Right lobe of liver (tissue), 6 donors: ENCODE data around the gene COL27A1. TPM values are rescaled to one million over a fixed set of nuclear protein-coding genes. Genes with fewer than 3 reads are reported as not detected.

Source experiments
- ATAC-seq, 4 donors: fragments of 200-7000 bp; cut with Tn5 transposase; one replicate each; pipeline ENCODE4 v1.9.1; 2020; ENCODE audit warnings: mild to moderate bottlenecking in 4 of 4, moderate library complexity in 4 of 4
- DNase-seq, 3 donors: peaks; one replicate each; pipeline ENCODE4 v3.0.0-alpha.2; 2020
- H3K27ac ChIP-seq, 3 donors: fragments of 200-600 bp; one replicate each; pipeline ENCODE4 v1.8.0; 2022
- H3K27me3 ChIP-seq, 2 donors: fragments of 200-600 bp; one replicate each; pipeline ENCODE4 v1.8.0; 2022
- H3K36me3 ChIP-seq, 4 donors: fragments of 200-600 bp; sonication (generic) in 1 of 4; one replicate each; pipeline versions ENCODE4 v1.5.1 to v1.8.0; 2017 to 2022; ENCODE audit warnings: control low read depth in 1 of 4
- H3K4me1 ChIP-seq, 4 donors: fragments of 200-600 bp; sonication (generic) in 1 of 4; one replicate each; pipeline versions ENCODE4 v1.5.1 to v1.8.0; 2017 to 2022; ENCODE audit warnings: control low read depth in 1 of 4
- H3K4me3 ChIP-seq, 3 donors: fragments of 200-600 bp; one replicate each; pipeline ENCODE4 v1.8.0; 2022
- H3K9me3 ChIP-seq, 4 donors: fragments of 200-600 bp; sonication (generic) in 1 of 4; one replicate each; pipeline versions ENCODE4 v1.5.1 to v1.8.0; 2017 to 2022; ENCODE audit warnings: control low read depth in 1 of 4
- POLR2A ChIP-seq: fragments of 450-650 bp; IDR thresholded peaks from one replicate; pipeline ENCODE4 v1.6.1; 2017; ENCODE audit warnings: antibody characterized with exemption, mild to moderate bottlenecking
- WGBS: methylation state at CpG from one replicate; pipeline ENCODE4 v1.1.6; 2018; ENCODE audit warnings: low coverage, low lambda C conversion rate; ENCODE audit not compliant: insufficient coverage; ENCODE audit errors: missing lambda C conversion rate; 5-methylcytosine and 5-hydroxymethylcytosine counted together
- intact Hi-C, 2 donors: fragments of 100-400 bp; cut with DNase I; formaldehyde crosslinking; loops; one replicate each; pipeline versions ENCODE4 v1.11.2 to v1.14.1; 2022
- total RNA-seq, 6 experiments: library from RNA; depleted of rRNA in 2 of 6; stranded (reverse); fragments of >200 nt in 2 of 6; fragmentation: NEBNext Ultra II Directional in 3 of 6; extraction: Animal tissue kit (Norgen Biotek cat#: 25700) in 3 of 6; gene quantifications; one replicate each; pipeline versions ENCODE4 v1.1.0 to v1.2.4, GENCODE V29; 2016 to 2023
- TF ChIP-seq, protein P1 (sequence below), 4 donors: fragments of 200-600 bp in 3 of 4; fragments of 450-650 bp in 1 of 4; IDR thresholded peaks; one replicate each; pipeline versions ENCODE4 v1.5.1 to v1.8.0; 2016 to 2022; ENCODE audit warnings: antibody characterized with exemption in 4 of 4, mild to moderate bottlenecking in 2 of 4
- donor health status: DM: no; HTN: yes; CAD: no.
- donor health status: DM: no; HTN: no; CAD: no.
- donor health status: DM: no; HTN: no; CAD: no.
- donor health status: DM: no; HTN: yes; CAD: no.
- donor health status: DM: no; HTN: yes; CAD: no.

Gene COL27A1
- total RNA-seq, 6 experiments from 2014 or later, result 11.8 to 51.9 (median 29.3) TPM

DNA sequence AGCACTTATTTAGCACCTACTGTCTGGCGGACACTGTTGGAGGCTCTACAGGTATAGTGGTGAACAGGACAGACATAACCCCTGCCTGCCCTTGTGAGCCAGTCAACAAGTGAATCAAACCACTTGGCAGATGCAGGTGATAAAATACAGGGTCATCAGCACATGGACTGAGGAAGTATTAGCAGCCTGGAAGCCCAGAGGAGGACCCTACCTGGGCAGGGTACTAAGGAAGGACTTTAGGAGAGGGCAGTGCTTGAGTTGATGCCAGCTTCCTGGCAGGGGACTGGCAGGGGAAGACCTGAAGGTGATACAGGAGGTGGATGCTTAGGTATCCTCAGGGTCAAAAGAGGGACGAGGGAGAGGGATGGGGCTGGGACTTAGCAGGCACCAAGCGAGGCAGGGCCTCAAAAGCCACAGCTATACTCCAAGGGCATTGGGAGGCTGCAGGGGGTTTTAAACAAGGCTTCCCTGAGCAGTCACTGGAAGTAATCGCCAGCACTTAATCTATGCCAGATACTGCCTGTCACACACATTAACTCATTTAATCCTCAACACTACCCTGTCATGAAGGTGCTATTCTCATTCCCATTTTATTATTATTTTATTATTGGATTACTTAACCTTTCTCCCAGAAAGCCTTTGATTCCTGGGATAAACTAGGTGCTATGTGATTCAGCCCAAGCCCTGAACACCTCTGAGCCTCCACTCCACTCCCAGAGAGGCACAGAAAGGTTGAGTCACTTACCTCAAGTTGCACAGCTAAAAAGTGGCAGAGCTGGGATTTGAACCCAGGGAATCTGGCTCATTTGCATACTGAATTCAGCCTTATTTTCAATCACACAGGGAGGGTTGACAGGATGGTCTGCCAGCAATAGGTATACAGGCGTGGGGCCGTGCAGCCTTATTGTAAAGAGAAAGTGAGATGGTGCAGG lies 103.8 kb downstream of the COL27A1 start:
- intact Hi-C loops, result no loop called here
- no peaks in the 10 kb centered on the region for H3K27me3 ChIP-seq
- no peaks in the 10 kb centered on the region for H3K4me1 ChIP-seq
- H3K27ac ChIP-seq, result no peak overlapping the region
- H3K4me3 ChIP-seq, result no peak overlapping the region
- H3K36me3 ChIP-seq, result no peaks in the 10 kb centered on the region
- no peaks in the 10 kb centered on the region for H3K9me3 ChIP-seq
- no peak for TF ChIP-seq POLR2A
- TF ChIP-seq, protein P1, sequence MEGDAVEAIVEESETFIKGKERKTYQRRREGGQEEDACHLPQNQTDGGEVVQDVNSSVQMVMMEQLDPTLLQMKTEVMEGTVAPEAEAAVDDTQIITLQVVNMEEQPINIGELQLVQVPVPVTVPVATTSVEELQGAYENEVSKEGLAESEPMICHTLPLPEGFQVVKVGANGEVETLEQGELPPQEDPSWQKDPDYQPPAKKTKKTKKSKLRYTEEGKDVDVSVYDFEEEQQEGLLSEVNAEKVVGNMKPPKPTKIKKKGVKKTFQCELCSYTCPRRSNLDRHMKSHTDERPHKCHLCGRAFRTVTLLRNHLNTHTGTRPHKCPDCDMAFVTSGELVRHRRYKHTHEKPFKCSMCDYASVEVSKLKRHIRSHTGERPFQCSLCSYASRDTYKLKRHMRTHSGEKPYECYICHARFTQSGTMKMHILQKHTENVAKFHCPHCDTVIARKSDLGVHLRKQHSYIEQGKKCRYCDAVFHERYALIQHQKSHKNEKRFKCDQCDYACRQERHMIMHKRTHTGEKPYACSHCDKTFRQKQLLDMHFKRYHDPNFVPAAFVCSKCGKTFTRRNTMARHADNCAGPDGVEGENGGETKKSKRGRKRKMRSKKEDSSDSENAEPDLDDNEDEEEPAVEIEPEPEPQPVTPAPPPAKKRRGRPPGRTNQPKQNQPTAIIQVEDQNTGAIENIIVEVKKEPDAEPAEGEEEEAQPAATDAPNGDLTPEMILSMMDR (IDR thresholded peaks at IDR 0.05), result no peak
- 88% methylated on average over 2 of the region's 6 CpGs for WGBS
- no peak for ATAC-seq
- no peak for DNase-seq

DNA sequence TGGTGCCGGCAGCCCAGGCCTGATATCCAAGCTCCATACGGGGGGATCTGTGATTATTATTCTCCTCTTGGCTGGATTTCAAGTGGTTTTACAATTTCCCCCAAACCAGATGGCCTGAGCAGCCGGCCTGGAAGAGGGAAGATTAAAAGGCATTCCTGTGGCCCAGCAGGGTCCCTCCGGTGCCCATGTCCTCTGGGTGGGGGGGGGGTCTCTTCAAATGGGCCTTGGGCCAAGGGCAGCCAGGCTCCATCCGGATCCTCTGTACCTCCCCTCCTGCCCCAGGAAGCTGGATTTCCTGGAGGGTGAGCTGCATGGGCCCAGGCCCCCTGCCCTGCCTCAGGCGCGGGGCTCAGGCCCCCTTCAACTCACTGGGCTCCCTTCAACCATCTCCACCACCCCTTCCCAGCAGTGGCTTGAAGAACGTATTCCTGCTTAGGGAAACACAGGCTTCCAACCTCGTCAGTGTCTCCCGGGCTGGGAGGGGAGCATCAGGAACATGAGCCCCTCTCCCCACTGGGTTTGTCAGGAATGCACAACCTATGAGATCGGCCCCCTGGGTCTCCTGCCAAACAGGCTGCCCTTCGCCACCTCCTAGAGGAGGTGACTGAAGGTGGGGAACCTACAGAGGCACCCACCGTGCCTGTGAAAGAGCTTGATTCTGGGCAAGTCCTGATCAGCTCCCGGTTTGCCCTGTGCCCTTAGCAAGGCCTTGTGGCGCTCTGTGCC lies 104.6 kb downstream of the COL27A1 start:
- no peak overlapping the region for H3K27ac ChIP-seq

DNA sequence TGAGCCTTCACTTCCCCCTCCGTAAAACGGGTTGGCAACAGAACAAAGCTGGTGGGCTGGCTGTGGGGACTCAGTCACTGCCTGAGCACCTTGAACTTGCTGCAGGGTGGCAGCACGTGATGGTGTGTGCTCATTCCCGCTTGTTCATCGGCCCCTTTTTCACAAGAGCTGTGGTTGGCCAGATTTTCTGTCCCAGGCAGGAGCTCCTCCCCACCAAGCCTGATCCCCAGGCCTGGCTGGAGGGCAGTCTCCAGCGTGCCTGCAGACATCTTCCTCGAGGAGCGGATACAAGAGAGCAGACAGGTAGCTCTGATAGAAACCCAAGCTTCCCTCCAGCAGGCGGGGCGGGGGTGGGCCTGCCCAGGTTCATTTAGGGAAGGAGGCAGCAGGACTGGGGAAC lies 105.7 kb downstream of the COL27A1 start:
- Histone ChIP-seq H3K4me3 (no peak overlapping the region), H3K9me3 (no peaks in the 10 kb centered on the region), H3K27ac (no peak overlapping the region), H3K27me3 (no peaks in the 10 kb centered on the region), H3K4me1 (no peaks in the 10 kb centered on the region), H3K36me3 (no peaks in the 10 kb centered on the region)
- DNase-seq (no peak), ATAC-seq (no peak)
- 95% methylated on average over 3 of the region's 10 CpGs for WGBS
- intact Hi-C loops, result no loop called here
- TF ChIP-seq, protein P1 (IDR thresholded peaks at IDR 0.05), result no peak
- TF ChIP-seq POLR2A, result no peak

More for the DNA sequence above, 104.6 kb downstream of the COL27A1 start:
- Histone ChIP-seq H3K9me3 (no peaks in the 10 kb centered on the region), H3K27me3 (no peaks in the 10 kb centered on the region), H3K36me3 (no peaks in the 10 kb centered on the region), H3K4me3 (no peak overlapping the region), H3K4me1 (no peaks in the 10 kb centered on the region)
- TF ChIP-seq, protein P1 (IDR thresholded peaks at IDR 0.05), result no peak
- TF ChIP-seq POLR2A, result no peak
- ATAC-seq (no peak), DNase-seq (no peak)
- 69% methylated on average over 4 of the region's 15 CpGs for WGBS
- intact Hi-C loops, result no loop called here

DNA sequence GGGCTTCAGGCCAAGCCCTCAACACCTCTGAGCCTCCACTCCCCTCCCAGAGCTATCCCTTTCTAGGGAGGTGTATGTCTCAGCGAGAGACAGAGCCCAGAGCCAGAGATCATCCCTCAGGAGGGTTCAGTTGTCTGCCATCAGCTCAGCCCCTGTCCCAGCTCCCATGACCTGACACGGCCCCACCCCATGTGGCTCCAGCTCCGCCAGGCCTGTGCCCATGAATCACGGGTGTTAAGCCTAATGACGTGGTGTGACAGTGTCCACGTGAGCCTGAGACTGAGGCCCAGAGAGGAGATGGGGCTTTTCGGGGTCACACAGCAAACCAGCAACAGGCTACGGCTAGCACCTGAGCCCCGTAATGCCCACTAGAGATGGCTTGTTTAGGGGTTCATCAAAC lies 106.7 kb downstream of the COL27A1 start:
- H3K27me3 ChIP-seq, result no peaks in the 10 kb centered on the region
- no peaks in the 10 kb centered on the region for H3K4me1 ChIP-seq
- no peak for DNase-seq
- TF ChIP-seq, protein P1 (IDR thresholded peaks at IDR 0.05), result no peak
- TF ChIP-seq POLR2A, result no peak
- H3K9me3 ChIP-seq, result no peaks in the 10 kb centered on the region
- H3K4me3 ChIP-seq, result no peak overlapping the region
- intact Hi-C loops, result no loop called here
- WGBS, result no CpG with 5 or more reads among the region's 9 CpGs
- no peaks in the 10 kb centered on the region for H3K36me3 ChIP-seq
- no peak overlapping the region for H3K27ac ChIP-seq
- ATAC-seq, result no peak
